Adipocyte (in vitro differentiated cells): ENCODE data around the gene ZNF296.
A peak's percentile ranks its signal among the peaks of the same experiment; 100 is the strongest.

ENCODE experiments used
- DNase-seq: peaks from one replicate; pipeline ENCODE4 v3.0.0-alpha.2; 2015; ENCODE audit warnings: low read depth
- H3K27me3 ChIP-seq: replicated peaks from 2 replicates; pipeline ENCODE4 v1.7.0; 2013; ENCODE audit warnings: mild to moderate bottlenecking, low read length, moderate library complexity; ENCODE audit not compliant: control insufficient read depth, insufficient read depth
- H3K36me3 ChIP-seq: 2 replicates; pipeline ENCODE4 v1.7.0; 2013; ENCODE audit warnings: low read length, mild to moderate bottlenecking, moderate library complexity; ENCODE audit not compliant: control insufficient read depth, insufficient read depth, severe bottlenecking
- H3K4me1 ChIP-seq: 2 replicates; pipeline ENCODE4 v1.7.0; 2013; ENCODE audit warnings: mild to moderate bottlenecking, low read length, moderate library complexity; ENCODE audit not compliant: control insufficient read depth, insufficient read depth
- H3K4me3 ChIP-seq: 2 replicates; pipeline ENCODE4 v1.7.0; 2013; ENCODE audit warnings: mild to moderate bottlenecking, low read length, moderate library complexity
- H3K9ac ChIP-seq: 2 replicates; pipeline ENCODE4 v1.7.0; 2013; ENCODE audit warnings: mild to moderate bottlenecking, low read length, moderate library complexity
- H3K9me3 ChIP-seq: 2 replicates; pipeline ENCODE4 v1.7.0; 2013; ENCODE audit warnings: mild to moderate bottlenecking, low read length, moderate library complexity; ENCODE audit not compliant: control insufficient read depth

ZNF296 gene

GRCh38 chr19:45102481-45102880, 26.2 kb upstream of the ZNF296 start:
- H3K27me3 ChIP-seq, result no peaks in the 10 kb centered on the region
- H3K4me3 ChIP-seq, result no peak overlapping the region
- no peak for DNase-seq
- H3K4me1 ChIP-seq, result peaks cover 33% of the 10 kb centered on the region
- no peaks in the 10 kb centered on the region for H3K9me3 ChIP-seq
- H3K36me3 ChIP-seq, result no peaks in the 10 kb centered on the region
- H3K9ac ChIP-seq, result no peak overlapping the region

GRCh38 chr19:45101806-45102205, 25.5 kb upstream of the ZNF296 start:
- Histone ChIP-seq H3K9ac (no peak overlapping the region), H3K4me1 (peaks cover 34% of the 10 kb centered on the region), H3K4me3 (no peak overlapping the region), H3K27me3 (no peaks in the 10 kb centered on the region), H3K36me3 (no peaks in the 10 kb centered on the region), H3K9me3 (no peaks in the 10 kb centered on the region)
- no peak for DNase-seq

GRCh38 chr19:45100846-45101252, 24.6 kb upstream of the ZNF296 start:
- Histone ChIP-seq H3K36me3 (no peaks in the 10 kb centered on the region), H3K27me3 (no peaks in the 10 kb centered on the region), H3K4me1 (peaks cover 38% of the 10 kb centered on the region), H3K9ac (peak overlapping the region; percentile 6), H3K9me3 (no peaks in the 10 kb centered on the region), H3K4me3 (no peak overlapping the region)
- DNase-seq, result no peak

- H3K9ac ChIP-seq, result no peak overlapping the region
- H3K4me3 ChIP-seq, result no peak overlapping the region
- H3K36me3 ChIP-seq, result no peaks in the 10 kb centered on the region
- no peaks in the 10 kb centered on the region for H3K9me3 ChIP-seq
- H3K27me3 ChIP-seq, result no peaks in the 10 kb centered on the region
- H3K4me1 ChIP-seq, result peaks cover 43% of the 10 kb centered on the region
- DNase-seq, result no peak
Measured at GRCh38 chr19:45100201-45100600, 23.9 kb upstream of the ZNF296 start.

- Histone ChIP-seq H3K4me3 (no peak overlapping the region), H3K9me3 (no peaks in the 10 kb centered on the region), H3K27me3 (no peaks in the 10 kb centered on the region), H3K36me3 (no peaks in the 10 kb centered on the region), H3K4me1 (peaks cover 49% of the 10 kb centered on the region), H3K9ac (peak overlapping the region; percentile 63)
- DNase-seq, result no peak
Measured at GRCh38 chr19:45099467-45100191, 23.4 kb upstream of the ZNF296 start.

- H3K36me3 ChIP-seq, result no peaks in the 10 kb centered on the region
- H3K27me3 ChIP-seq, result no peaks in the 10 kb centered on the region
- no peak for DNase-seq
- H3K9ac ChIP-seq, result peak overlapping the region; percentile 63
- H3K9me3 ChIP-seq, result no peaks in the 10 kb centered on the region
- peaks cover 57% of the 10 kb centered on the region for H3K4me1 ChIP-seq
- H3K4me3 ChIP-seq, result peak overlapping the region; percentile 59
Measured at GRCh38 chr19:45098521-45099466, 22.5 kb upstream of the ZNF296 start.

- H3K9me3 ChIP-seq, result no peaks in the 10 kb centered on the region
- peaks cover 59% of the 10 kb centered on the region for H3K4me1 ChIP-seq
- H3K4me3 ChIP-seq, result peak overlapping the region; percentile 59
- DNase-seq, result peak; percentile 79
- H3K27me3 ChIP-seq, result no peaks in the 10 kb centered on the region
- no peaks in the 10 kb centered on the region for H3K36me3 ChIP-seq
- H3K9ac ChIP-seq, result peak overlapping the region; percentile 63
Measured at GRCh38 chr19:45097776-45098520, 21.7 kb upstream of the ZNF296 start.

GRCh38 chr19:45097450-45097775, 21.1 kb upstream of the ZNF296 start:
- Histone ChIP-seq H3K27me3 (no peaks in the 10 kb centered on the region), H3K4me3 (peak overlapping the region; percentile 59), H3K4me1 (peaks cover 59% of the 10 kb centered on the region), H3K9ac (peak overlapping the region; percentile 63), H3K36me3 (no peaks in the 10 kb centered on the region), H3K9me3 (no peaks in the 10 kb centered on the region)
- DNase-seq, result no peak

- Histone ChIP-seq H3K27me3 (no peaks in the 10 kb centered on the region), H3K9ac (no peak overlapping the region), H3K9me3 (no peaks in the 10 kb centered on the region), H3K36me3 (no peaks in the 10 kb centered on the region), H3K4me3 (no peak overlapping the region), H3K4me1 (peaks cover 59% of the 10 kb centered on the region)
- no peak for DNase-seq
Measured at GRCh38 chr19:45096700-45097099, 20.4 kb upstream of the ZNF296 start.

GRCh38 chr19:45095496-45096413, 19.5 kb upstream of the ZNF296 start:
- peaks cover 61% of the 10 kb centered on the region for H3K4me1 ChIP-seq
- no peak overlapping the region for H3K9ac ChIP-seq
- peaks cover under 1% of the 10 kb centered on the region for H3K36me3 ChIP-seq
- H3K4me3 ChIP-seq, result no peak overlapping the region
- no peak for DNase-seq
- no peaks in the 10 kb centered on the region for H3K9me3 ChIP-seq
- H3K27me3 ChIP-seq, result no peaks in the 10 kb centered on the region
